Smooth muscle cell (in vitro differentiated cells): ENCODE results near the gene EMC8. TPM values are rescaled to one million over a fixed set of nuclear protein-coding genes. Genes with fewer than 3 reads are reported as not detected.

Experiments
- DNase-seq: peaks from one replicate; lab custom pipeline; 2025; ENCODE audit not compliant: unreplicated experiment; lab: John Stamatoyannopoulos, UW
- H2AFZ ChIP-seq: fragments of 200-600 bp; sonication (generic); 2 replicates; pipeline ENCODE4 v1.6.0; 2016; ENCODE audit warnings: antibody characterized with exemption, low read depth, mild to moderate bottlenecking
- H3F3A ChIP-seq: fragments of 200-600 bp; sonication (generic); 2 replicates; pipeline ENCODE4 v1.6.0; 2017; ENCODE audit warnings: antibody characterized with exemption, low read depth
- H3K27ac ChIP-seq: fragments of 200-600 bp; sonication (generic); 2 replicates; pipeline ENCODE4 v1.5.1; 2016; ENCODE audit warnings: low read depth, mild to moderate bottlenecking
- H3K27me3 ChIP-seq: fragments of 200-600 bp; sonication (generic); 2 replicates; pipeline ENCODE4 v1.6.1; 2016; ENCODE audit warnings: low read depth, mild to moderate bottlenecking
- H3K36me3 ChIP-seq: fragments of 200-600 bp; sonication (generic); 2 replicates; pipeline ENCODE4 v1.5.1; 2016; ENCODE audit warnings: low read depth
- H3K4me1 ChIP-seq: fragments of 200-600 bp; sonication (generic); 2 replicates; pipeline ENCODE4 v1.5.1; 2016; ENCODE audit warnings: low read depth
- H3K4me2 ChIP-seq: fragments of 200-600 bp; sonication (generic); 2 replicates; pipeline ENCODE4 v1.6.0; 2016; ENCODE audit warnings: mild to moderate bottlenecking
- H3K4me3 ChIP-seq: fragments of 200-600 bp; sonication (generic); 2 replicates; pipeline ENCODE4 v1.5.1; 2016; ENCODE audit warnings: mild to moderate bottlenecking
- H3K79me2 ChIP-seq: fragments of 200-600 bp; sonication (generic); 2 replicates; pipeline ENCODE4 v1.6.0; 2016; ENCODE audit warnings: low read depth, mild to moderate bottlenecking
- H3K9ac ChIP-seq: fragments of 200-600 bp; sonication (generic); 2 replicates; pipeline ENCODE4 v1.6.0; 2016; ENCODE audit warnings: low read depth
- H3K9me3 ChIP-seq: fragments of 200-600 bp; sonication (generic); replicated peaks from 2 replicates; pipeline ENCODE4 v1.5.1; 2016; ENCODE audit warnings: low read depth
- H4K20me1 ChIP-seq: fragments of 200-600 bp; sonication (generic); 2 replicates; pipeline ENCODE4 v1.6.0; 2016; ENCODE audit warnings: low read depth
- WGBS: methylation state at CpG from one replicate; pipeline ENCODE4 v1.1.7; 2016; ENCODE audit warnings: low lambda C conversion rate; 5-methylcytosine and 5-hydroxymethylcytosine counted together
- polyA plus RNA-seq: library from polyadenylated mRNA; unstranded; fragments of >200 nt; fragmentation: Nextera tagmentation; extraction: Ambion mirVana; gene quantifications from 2 replicates; pipeline ENCODE4 v1.2.1, GENCODE V29; 2016
- total RNA-seq: library from RNA; depleted of rRNA; stranded (reverse); fragments of >200 nt; gene quantifications from 2 replicates; pipeline ENCODE4 v1.2.3, GENCODE V29; 2014
- TF ChIP-seq, protein P1 (sequence below): fragments of 200-600 bp; sonication (generic); IDR thresholded peaks from 2 replicates; pipeline ENCODE4 v1.5.1; 2017; ENCODE audit warnings: borderline replicate concordance, mild to moderate bottlenecking, antibody characterized with exemption; ENCODE audit not compliant: insufficient read depth, poor library complexity, severe bottlenecking

The EMC8 gene
- total and polyA plus RNA-seq, 2 experiments from 2014 or later: 40.4 to 40.9 TPM

DNA sequence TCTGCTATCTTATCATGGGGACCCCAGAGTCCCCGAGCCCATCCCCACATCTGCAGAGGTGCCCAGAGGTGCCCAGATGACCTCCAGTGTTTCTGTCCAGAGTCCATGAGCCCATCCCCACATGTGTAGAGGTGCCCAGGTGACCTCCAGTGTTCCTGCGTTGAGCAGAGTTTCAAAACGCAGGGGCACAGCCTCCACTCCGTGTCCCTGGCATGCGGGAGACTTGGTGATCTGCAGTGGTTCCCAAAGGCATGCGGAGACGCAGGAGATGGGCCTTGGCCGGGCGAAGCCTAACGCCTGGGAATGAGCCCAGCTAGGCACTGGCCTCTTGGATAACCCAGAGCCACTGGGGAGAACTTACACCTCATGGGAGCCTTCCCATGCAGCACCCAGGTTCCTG, 41.5 kb upstream of the EMC8 start:
- no peak overlapping the region for H3K4me2 ChIP-seq
- no peak for DNase-seq

DNA sequence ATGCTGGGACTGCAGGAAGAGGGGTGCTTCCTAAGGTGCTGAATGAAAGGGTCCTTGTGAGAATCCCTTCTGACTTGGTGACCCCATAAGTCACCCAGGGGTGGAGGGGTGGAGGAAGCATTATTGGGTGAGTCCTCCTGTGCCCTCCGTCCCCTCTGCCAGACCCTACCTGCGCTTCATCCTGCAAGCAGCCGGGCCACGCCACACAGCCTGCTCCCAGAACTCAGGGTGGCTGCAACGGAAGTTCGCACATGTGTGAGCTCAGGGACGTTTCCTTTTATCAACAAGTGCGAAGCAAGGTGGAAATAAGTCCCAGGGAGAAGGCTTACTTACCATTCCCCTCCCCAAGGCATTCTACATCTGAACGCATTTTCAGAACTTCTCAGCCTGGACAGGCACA, 41.1 kb upstream of the EMC8 start:
- Histone ChIP-seq H3K79me2 (no peaks in the 10 kb centered on the region), H4K20me1 (no peaks in the 10 kb centered on the region), H3K36me3 (no peaks in the 10 kb centered on the region), H3K9ac (no peak overlapping the region), H3K27me3 (peaks cover 19% of the 10 kb centered on the region), H3K4me2 (no peak overlapping the region), H3K9me3 (no peaks in the 10 kb centered on the region), H3K4me1 (no peaks in the 10 kb centered on the region), H3K4me3 (no peak overlapping the region), H3F3A (no peaks in the 10 kb centered on the region), H3K27ac (no peak overlapping the region), H2AFZ (no peak overlapping the region)
- TF ChIP-seq, protein P1, sequence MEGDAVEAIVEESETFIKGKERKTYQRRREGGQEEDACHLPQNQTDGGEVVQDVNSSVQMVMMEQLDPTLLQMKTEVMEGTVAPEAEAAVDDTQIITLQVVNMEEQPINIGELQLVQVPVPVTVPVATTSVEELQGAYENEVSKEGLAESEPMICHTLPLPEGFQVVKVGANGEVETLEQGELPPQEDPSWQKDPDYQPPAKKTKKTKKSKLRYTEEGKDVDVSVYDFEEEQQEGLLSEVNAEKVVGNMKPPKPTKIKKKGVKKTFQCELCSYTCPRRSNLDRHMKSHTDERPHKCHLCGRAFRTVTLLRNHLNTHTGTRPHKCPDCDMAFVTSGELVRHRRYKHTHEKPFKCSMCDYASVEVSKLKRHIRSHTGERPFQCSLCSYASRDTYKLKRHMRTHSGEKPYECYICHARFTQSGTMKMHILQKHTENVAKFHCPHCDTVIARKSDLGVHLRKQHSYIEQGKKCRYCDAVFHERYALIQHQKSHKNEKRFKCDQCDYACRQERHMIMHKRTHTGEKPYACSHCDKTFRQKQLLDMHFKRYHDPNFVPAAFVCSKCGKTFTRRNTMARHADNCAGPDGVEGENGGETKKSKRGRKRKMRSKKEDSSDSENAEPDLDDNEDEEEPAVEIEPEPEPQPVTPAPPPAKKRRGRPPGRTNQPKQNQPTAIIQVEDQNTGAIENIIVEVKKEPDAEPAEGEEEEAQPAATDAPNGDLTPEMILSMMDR: no peak
- 98% methylated on average over 9 of the region's 9 CpGs for WGBS
- DNase-seq: no peak

More for the DNA sequence above, 41.5 kb upstream of the EMC8 start:
- no peak overlapping the region for H3K4me3 ChIP-seq
- H3K27ac ChIP-seq: no peak overlapping the region
- no peaks in the 10 kb centered on the region for H3F3A ChIP-seq
- no peak overlapping the region for H2AFZ ChIP-seq
- H3K79me2 ChIP-seq: no peaks in the 10 kb centered on the region
- no peaks in the 10 kb centered on the region for H3K4me1 ChIP-seq
- peaks cover 15% of the 10 kb centered on the region for H3K27me3 ChIP-seq
- no peaks in the 10 kb centered on the region for H3K36me3 ChIP-seq
- no peaks in the 10 kb centered on the region for H3K9me3 ChIP-seq
- no peak overlapping the region for H3K9ac ChIP-seq
- TF ChIP-seq, protein P1: no peak
- no peaks in the 10 kb centered on the region for H4K20me1 ChIP-seq
- 95% methylated on average over 10 of the region's 10 CpGs for WGBS

DNA sequence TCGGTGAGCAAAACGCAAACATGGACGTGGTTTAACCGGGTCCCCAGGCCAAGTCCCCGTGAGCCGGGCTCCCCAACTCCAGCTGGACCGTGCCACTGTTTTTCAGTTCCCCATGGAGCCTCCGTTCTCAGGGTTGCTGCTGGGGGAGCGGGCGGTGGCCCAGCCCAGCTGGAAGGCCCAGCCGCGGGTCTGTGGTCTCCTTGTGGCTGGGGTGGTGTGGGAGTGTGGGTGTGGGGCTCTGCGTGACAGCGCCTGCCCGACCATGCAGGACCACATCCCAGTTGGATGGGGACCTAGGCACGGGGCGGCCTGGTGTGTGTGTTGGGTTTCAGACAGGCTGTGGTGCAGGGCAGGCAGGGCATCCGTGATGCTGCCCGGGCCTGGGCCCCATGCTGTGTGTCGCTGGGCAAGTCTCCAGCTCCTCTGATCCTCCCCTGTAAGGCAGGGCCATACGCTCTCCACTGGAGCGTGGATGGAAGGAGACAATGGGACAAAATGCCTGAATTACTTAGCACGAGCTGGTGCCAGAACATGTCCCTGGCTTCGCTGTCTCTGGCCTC, 40.4 kb upstream of the EMC8 start:
- no peak overlapping the region for H3K9ac ChIP-seq
- H3K4me3 ChIP-seq: no peak overlapping the region
- no peak for DNase-seq
- H3F3A ChIP-seq: no peaks in the 10 kb centered on the region
- H3K4me1 ChIP-seq: no peaks in the 10 kb centered on the region
- no peaks in the 10 kb centered on the region for H3K79me2 ChIP-seq
- no peak overlapping the region for H3K4me2 ChIP-seq
- H4K20me1 ChIP-seq: no peaks in the 10 kb centered on the region
- H3K27me3 ChIP-seq: peaks cover 20% of the 10 kb centered on the region
- H3K27ac ChIP-seq: no peak overlapping the region
- no peaks in the 10 kb centered on the region for H3K36me3 ChIP-seq
- H3K9me3 ChIP-seq: no peaks in the 10 kb centered on the region
- no peak overlapping the region for H2AFZ ChIP-seq
- TF ChIP-seq, protein P1: no peak
- WGBS: 96% methylated on average over 24 of the region's 24 CpGs
